C4-2B (cell line): Measurements from ENCODE around the gene TELO2.

Experiments
- H3K27ac ChIP-seq: fragments of 450-650 bp; 2 replicates; pipeline ENCODE4 v1.5.1; 2017
- ZFX ChIP-seq: fragments of 450-650 bp; IDR thresholded peaks from 2 replicates; pipeline ENCODE4 v1.6.1; 2017
- TF ChIP-seq, protein P1 (sequence below): fragments of 450-650 bp; conservative IDR thresholded peaks from 2 replicates; pipeline ENCODE4 v1.5.1; 2017; ENCODE audit warnings: mild to moderate bottlenecking

Gene TELO2

DNA sequence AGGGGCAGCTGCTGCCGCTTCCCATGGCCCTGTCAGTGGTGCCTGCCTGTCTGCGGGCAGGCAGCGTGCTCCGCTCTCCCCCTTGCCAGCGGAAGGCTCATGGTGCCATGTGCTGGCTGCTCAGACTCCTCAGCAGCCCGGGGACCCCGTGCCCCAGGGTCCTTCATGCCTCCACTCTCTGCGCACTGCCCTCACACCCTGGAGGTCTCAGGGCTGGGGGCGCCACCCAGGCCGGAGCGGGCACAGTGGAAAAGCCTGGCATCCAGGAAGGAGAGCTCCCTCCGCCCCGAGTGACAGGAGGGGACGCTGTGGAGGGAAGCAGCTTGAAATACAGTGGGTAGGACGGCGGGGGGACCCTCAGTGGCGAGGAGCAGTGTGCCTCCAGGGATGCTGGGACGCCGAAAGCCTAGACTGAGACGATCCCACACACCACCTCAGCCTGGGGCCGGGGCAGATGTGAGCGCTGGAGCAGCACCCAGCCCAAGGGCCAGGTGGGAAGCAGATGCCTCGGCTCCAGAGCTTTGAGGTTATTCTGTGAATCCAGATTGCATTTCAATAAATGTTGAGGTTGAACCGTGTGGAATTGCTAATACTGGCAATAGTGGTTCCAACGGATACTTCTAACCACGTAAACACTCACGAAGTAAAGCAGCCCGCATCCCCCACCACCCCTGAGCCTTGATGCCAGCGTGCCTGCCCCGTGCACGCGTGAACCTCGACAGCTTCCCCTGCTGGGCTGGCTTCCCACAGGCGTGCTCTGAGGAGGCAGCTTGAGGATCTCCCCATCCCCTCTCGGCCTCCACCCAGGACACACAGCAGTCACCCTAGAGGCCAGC is 46.8 kb downstream of the TELO2 start:
- TF ChIP-seq ZFX, result no peak
- TF ChIP-seq, protein P1, sequence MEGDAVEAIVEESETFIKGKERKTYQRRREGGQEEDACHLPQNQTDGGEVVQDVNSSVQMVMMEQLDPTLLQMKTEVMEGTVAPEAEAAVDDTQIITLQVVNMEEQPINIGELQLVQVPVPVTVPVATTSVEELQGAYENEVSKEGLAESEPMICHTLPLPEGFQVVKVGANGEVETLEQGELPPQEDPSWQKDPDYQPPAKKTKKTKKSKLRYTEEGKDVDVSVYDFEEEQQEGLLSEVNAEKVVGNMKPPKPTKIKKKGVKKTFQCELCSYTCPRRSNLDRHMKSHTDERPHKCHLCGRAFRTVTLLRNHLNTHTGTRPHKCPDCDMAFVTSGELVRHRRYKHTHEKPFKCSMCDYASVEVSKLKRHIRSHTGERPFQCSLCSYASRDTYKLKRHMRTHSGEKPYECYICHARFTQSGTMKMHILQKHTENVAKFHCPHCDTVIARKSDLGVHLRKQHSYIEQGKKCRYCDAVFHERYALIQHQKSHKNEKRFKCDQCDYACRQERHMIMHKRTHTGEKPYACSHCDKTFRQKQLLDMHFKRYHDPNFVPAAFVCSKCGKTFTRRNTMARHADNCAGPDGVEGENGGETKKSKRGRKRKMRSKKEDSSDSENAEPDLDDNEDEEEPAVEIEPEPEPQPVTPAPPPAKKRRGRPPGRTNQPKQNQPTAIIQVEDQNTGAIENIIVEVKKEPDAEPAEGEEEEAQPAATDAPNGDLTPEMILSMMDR, result no peak
- H3K27ac ChIP-seq, result no peak overlapping the region

DNA sequence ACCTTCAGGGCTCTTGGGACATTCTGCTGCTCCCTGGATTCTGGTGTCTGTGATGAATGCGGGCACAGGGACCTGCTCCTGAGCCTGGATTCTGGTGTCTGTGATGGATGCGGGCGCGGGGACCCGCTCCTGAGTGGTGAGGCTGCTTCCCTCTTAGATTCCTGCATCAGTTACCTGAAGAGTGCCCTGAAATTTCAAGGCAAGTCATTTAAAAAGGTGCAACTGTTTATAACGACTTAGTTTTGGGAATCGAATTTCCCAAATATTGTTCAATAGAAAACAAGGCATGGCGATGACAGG is 47.3 kb downstream of the TELO2 start:
- TF ChIP-seq ZFX, result no peak
- TF ChIP-seq, protein P1, result no peak
- no peak overlapping the region for H3K27ac ChIP-seq

DNA sequence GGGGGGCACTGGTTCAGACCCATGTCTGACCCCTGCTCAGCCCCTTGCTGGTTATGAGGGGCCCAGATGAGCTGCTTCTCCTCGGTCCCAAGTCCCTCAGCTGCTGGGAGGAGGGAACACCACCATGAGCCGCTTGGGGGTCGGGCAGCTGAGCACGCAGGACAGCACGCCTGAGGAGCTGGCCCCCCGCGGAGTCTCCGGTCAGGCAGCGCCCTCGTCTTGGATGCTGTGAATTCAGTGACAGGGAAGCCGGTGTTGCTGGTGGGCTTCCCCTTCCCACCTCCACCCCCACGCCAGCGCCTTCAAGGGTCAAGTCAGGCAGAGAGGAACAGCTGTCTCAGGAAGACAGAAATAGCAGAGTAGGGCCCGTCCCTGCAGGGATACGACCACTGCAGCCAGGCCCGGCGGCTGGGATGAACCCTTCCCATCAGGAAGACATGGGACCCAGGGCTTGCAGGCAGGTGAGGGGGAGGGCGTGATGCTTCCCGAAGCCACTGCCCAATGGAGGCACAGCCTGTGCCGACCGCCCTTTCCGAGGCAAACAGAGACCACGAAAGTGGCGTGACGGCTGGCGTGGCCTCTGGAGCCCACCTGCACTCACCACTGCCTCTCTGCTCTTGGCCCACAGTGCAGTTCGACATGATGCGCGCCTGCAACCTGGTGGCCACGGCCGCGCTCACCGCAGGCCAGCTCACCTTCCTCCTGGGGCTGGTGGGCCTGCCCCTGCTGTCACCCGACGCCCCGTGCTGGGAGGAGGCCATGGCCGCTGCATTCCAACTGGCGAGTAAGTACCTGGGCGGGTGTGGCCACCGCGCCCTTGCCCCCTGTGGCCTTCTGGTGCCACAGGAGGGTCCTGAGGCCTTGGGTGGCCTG is 48.4 kb downstream of the TELO2 start:
- TF ChIP-seq, protein P1, result no peak
- TF ChIP-seq ZFX, result no peak
- no peak overlapping the region for H3K27ac ChIP-seq

DNA sequence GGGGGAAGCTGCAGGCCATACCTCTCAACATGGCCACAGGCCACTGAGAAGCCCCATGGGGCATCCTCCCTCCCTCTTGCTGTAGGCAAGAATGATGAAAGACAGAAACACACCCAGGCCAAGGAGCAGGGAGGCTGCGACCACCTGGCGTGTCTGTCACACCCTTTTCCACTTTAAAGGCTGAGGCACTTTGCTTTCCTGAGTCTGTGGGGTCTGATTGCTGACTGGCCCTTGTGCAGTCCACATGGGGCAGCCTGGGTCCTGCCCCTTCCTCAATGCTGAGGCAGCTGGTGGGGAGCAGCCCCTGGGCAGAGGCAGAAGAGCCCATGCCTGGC is 49.0 kb downstream of the TELO2 start:
- H3K27ac ChIP-seq, result no peak overlapping the region
- TF ChIP-seq ZFX, result no peak
- TF ChIP-seq, protein P1, result no peak

DNA sequence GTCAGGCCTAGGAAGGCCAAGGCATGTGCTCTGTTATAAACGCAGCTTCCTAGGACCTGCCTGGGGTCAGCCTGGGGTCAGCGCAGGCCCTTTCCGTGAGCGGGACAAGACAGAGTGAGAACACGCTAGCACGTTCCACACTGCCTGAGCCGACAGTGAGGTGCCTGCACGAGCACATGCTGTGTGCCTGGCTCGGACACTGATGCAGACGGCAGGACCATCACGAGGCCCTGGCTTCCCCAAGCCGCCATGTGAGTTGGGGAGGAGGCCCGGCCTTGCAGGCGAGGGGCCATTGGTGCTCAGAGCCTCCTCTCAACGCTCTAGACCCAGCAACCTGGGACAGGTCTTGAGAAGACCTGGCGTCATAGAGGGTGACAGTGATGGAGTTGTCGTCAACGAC is 49.4 kb downstream of the TELO2 start:
- TF ChIP-seq, protein P1, result no peak
- TF ChIP-seq ZFX, result no peak
- H3K27ac ChIP-seq, result no peak overlapping the region

DNA sequence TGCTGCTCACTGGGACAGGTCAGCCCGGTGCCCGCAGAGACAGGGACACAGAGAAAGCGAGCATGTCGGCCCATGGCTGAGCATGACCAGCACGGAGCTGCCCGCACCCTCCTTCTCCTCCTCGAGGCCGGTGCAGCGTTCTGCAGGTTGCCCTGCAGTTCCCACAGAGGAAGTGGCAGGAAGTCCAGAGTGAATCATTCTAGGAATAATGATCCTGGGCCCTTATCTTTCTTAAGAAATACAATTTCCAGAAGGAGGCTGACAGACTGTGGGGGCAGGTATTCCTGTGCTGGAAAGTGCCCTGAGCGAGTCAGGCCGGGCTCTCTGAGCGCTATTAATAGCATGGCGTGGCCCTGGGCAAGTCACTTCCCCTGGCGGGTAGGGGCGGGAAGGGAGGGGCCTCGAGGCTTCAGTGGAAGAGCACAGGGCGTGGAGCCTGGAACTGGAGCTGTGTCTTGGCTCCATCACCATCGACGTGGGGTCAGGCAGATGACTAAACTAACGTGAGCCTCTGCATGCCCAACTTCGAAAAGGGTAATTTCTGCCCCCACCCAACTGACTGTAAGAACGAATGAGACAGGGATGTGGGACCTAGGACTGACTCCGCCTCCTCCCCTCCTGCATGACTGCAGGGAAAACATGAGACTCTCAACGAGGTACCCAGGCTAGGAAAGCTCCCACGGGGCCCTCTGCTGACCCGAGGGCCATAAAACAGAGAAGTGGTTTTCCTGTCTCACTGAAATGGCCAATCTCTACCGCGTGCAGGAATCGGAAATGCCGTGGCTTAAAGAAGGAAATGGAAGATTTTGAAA is 50.1 kb downstream of the TELO2 start:
- TF ChIP-seq, protein P1, result no peak
- TF ChIP-seq ZFX, result no peak
- H3K27ac ChIP-seq, result no peak overlapping the region
